GM21723 (cell line): ENCODE data around the gene AXL.

Source experiments
- ATAC-seq: cut with Tn5 transposase; IDR thresholded peaks from one replicate; pipeline ENCODE4 v1.9.1; 2021; ENCODE audit warnings: mild to moderate bottlenecking, moderate library complexity; ENCODE audit not compliant: unreplicated experiment

Gene AXL

GRCh38 chr19:41233748-41234240 lies 14.8 kb downstream of the AXL start:
- no peak for ATAC-seq

GRCh38 chr19:41234512-41235168 lies 15.6 kb downstream of the AXL start:
- ATAC-seq, result no peak

GRCh38 chr19:41235480-41235879 lies 16.5 kb downstream of the AXL start:
- ATAC-seq, result no peak

- no peak for ATAC-seq
Observed at GRCh38 chr19:41238244-41238643, 19.2 kb downstream of the AXL start.

- ATAC-seq, result no peak
Observed at GRCh38 chr19:41239363-41239762, 20.3 kb downstream of the AXL start.

- ATAC-seq, result no peak
Observed at GRCh38 chr19:41239961-41240574, 21.0 kb downstream of the AXL start.

- ATAC-seq, result no peak
Observed at GRCh38 chr19:41241859-41242258, 22.8 kb downstream of the AXL start.

GRCh38 chr19:41244117-41244516 lies 25.1 kb downstream of the AXL start:
- ATAC-seq, result no peak

- ATAC-seq, result no peak
Observed at GRCh38 chr19:41245843-41246242, 26.8 kb downstream of the AXL start.

GRCh38 chr19:41248895-41249294 lies 29.9 kb downstream of the AXL start:
- ATAC-seq, result no peak

GRCh38 chr19:41249707-41250423 lies 30.8 kb downstream of the AXL start:
- no peak for ATAC-seq

GRCh38 chr19:41253660-41254059 lies 34.6 kb downstream of the AXL start:
- no peak for ATAC-seq

- ATAC-seq, result no peak
Observed at GRCh38 chr19:41255171-41255570, 36.1 kb downstream of the AXL start.

GRCh38 chr19:41261474-41262190 lies 42.6 kb downstream of the AXL start:
- no peak for ATAC-seq

GRCh38 chr19:41263042-41263849 lies 44.2 kb downstream of the AXL start:
- ATAC-seq, result peak; percentile 62

GRCh38 chr19:41263850-41264580 lies 45.0 kb downstream of the AXL start, which contains the start of gene HNRNPUL1:
TSS of gene HNRNPUL1 (plus strand) at chr19:41264372. CDS start at chr19:41264504, 132 bp downstream.
- peak; percentile 63 for ATAC-seq

GRCh38 chr19:41264581-41265394 lies 45.8 kb downstream of the AXL start:
- peak; percentile 0 for ATAC-seq

GRCh38 chr19:41265395-41266153 lies 46.6 kb downstream of the AXL start:
- ATAC-seq, result no peak
